A549 (cell line): ENCODE data around the gene RPP30.

Experiments used
- FOSB ChIP-seq: fragments of 250-450 bp; sonication (Bioruptor Pico); IDR thresholded peaks from 2 replicates; pipeline ENCODE4 v1.5.0; 2020; ENCODE audit warnings: mild to moderate bottlenecking, moderate library complexity
- FOSL2 ChIP-seq, 2 experiments: fragments of 450-650 bp in 1 of 2; fragments of >200 bp in 1 of 2; sonication (Bioruptor Twin) in 1 of 2; formaldehyde crosslinking; IDR thresholded peaks; 2 replicates each; pipeline versions ENCODE4 v1.5.0 to v1.6.1; 2016 to 2020; ENCODE audit warnings: mild to moderate bottlenecking in 1 of 2, moderate library complexity in 1 of 2
- GATA3 ChIP-seq: IDR thresholded peaks from 2 replicates; pipeline ENCODE4 v1.6.1; 2012; ENCODE audit warnings: borderline replicate concordance
- HDAC2 ChIP-seq: fragments of 200-600 bp; sonication (generic); IDR thresholded peaks from 2 replicates; pipeline ENCODE4 v1.6.1; 2016
- POLR2A ChIP-seq: IDR thresholded peaks from 2 replicates; pipeline ENCODE4 v1.6.1; 2012; ENCODE audit warnings: mild to moderate bottlenecking, low read length
- RAD21 ChIP-seq, 2 experiments: fragments of >200 bp in 1 of 2; sonication (Bioruptor Twin) in 1 of 2; formaldehyde crosslinking in 1 of 2; IDR thresholded peaks in 1 of 2; conservative IDR thresholded peaks in 1 of 2; 2 replicates in 1 of 2; 3 replicates in 1 of 2; pipeline ENCODE4 v1.6.1; 2012 to 2018; ENCODE audit warnings: inconsistent platforms in 1 of 2
- SMC3 ChIP-seq: fragments of >200 bp; sonication (Bioruptor Twin); formaldehyde crosslinking; IDR thresholded peaks from 3 replicates; pipeline ENCODE4 v1.6.1; 2018; ENCODE audit warnings: inconsistent platforms

- TF ChIP-seq FOSB: no peak
- TF ChIP-seq SMC3: no peak
- no peak for TF ChIP-seq GATA3
- no peak for TF ChIP-seq RAD21 (conservative IDR thresholded peaks at IDR 0.05 in 1 of 2, IDR thresholded peaks at IDR 0.05 in 1 of 2)
- no peak for TF ChIP-seq FOSL2 (IDR thresholded peaks at IDR 0.05)
- TF ChIP-seq FOSL2 (CRISPR knock-in tag; IDR thresholded peaks at IDR 0.05): no peak
- no peak for TF ChIP-seq POLR2A
- no peak for TF ChIP-seq HDAC2
Measured at GRCh38 chr10:90919683-90920574, 48.2 kb downstream of the RPP30 start.
